ENCODE measurements around the gene SPINK6.

Gene SPINK6

DNA sequence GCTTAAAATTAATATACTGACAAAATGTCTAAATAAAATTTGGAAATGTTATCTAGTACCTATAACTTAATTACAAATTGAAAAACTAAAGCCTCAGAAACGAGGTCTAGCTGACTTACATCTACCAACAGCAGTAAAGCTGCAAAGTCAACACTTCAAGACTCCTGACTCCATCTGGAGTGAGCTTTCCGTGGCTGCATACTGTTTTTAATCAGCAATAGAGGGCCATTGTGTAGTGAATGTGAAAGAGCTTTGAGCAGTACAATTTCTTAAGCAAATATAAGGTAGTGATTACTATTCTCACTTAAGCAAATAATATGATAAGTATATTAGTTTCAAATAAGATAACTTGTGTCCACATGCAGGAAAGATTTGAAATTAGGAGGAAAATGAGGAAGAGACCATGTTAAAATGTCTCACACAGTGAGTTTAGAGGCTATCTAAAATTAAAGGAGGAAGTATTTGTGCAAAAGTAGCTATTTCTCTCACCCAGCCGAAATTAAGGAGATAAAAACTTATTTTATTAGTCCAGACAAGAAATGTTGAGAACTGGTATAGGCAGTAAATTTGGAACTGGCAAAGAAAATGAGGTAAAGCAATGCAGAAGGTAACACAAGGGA, 6.4 kb downstream of the SPINK6 start:
- TF ChIP-seq, protein P1, sequence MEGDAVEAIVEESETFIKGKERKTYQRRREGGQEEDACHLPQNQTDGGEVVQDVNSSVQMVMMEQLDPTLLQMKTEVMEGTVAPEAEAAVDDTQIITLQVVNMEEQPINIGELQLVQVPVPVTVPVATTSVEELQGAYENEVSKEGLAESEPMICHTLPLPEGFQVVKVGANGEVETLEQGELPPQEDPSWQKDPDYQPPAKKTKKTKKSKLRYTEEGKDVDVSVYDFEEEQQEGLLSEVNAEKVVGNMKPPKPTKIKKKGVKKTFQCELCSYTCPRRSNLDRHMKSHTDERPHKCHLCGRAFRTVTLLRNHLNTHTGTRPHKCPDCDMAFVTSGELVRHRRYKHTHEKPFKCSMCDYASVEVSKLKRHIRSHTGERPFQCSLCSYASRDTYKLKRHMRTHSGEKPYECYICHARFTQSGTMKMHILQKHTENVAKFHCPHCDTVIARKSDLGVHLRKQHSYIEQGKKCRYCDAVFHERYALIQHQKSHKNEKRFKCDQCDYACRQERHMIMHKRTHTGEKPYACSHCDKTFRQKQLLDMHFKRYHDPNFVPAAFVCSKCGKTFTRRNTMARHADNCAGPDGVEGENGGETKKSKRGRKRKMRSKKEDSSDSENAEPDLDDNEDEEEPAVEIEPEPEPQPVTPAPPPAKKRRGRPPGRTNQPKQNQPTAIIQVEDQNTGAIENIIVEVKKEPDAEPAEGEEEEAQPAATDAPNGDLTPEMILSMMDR (IDR thresholded peaks at IDR 0.05; ENCODE audit: control extremely low read depth, extremely low read depth, low read depth, missing control alignments) = no peak
- ChIA-PET POLR2A (no interaction called here), CTCF (interaction anchor here (1.4 kb wide), 1 partner anchor 8 kb away, joined by 3 read pairs; no protein-coding TSS in a partner anchor)
- no peak for DNase-seq (ENCODE audit: extremely low spot score)

DNA sequence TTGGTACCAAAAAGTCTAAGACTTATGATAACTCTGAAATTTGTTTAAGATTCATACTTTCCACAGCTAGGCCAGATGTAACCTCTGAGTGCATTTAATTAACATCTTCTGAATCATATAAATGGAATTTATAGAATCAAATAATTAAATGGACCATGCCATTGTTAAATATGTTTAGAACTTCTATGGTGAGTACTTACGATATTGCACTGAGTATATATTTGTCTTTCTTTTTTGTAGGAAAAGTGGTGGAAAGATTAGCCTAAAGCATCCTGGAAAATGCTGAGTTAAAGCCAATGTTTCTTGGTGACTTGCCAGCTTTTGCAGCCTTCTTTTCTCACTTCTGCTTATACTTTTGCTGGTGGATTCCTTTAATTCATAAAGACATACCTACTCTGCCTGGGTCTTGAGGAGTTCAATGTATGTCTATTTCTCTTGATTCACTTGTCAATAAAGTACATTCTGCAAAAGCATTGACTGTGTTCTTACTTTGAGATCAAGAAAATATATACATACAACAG, 11.9 kb downstream of the SPINK6 start:
- TF ChIP-seq, protein P1 (IDR thresholded peaks at IDR 0.05; ENCODE audit: control extremely low read depth, extremely low read depth, low read depth, missing control alignments) = no peak
- CTCF ChIA-PET = no interaction called here
- POLR2A ChIA-PET = no interaction called here
- no peak for DNase-seq (ENCODE audit: extremely low spot score)

DNA sequence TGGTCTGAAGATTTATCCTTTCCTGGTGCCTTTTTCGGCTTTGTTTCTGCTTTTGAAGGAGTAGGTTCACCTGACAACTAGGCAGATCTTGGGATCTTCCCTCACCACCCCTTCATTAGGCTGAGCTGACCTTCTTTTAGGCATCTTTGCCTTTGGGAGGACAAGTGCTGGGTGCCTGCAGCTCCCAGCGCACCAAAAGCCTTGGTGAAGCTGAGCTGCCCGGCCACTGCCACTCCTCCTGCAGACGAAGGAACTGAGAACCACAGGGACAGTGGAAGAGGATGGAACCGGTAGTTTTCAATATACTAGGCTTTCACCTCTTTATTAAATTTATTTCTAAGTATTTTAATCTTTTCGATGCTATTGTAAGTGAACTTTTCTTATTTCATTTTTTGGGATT, 18.7 kb downstream of the SPINK6 start:
- TF ChIP-seq, protein P1 (IDR thresholded peaks at IDR 0.05; ENCODE audit: control extremely low read depth, extremely low read depth, low read depth, missing control alignments) = no peak
- CTCF ChIA-PET = interaction anchor here (1.0 to 1.4 kb wide), 2 partner anchors 10 to 23 kb away, joined by 3 to 4 read pairs; no protein-coding TSS in a partner anchor
- DNase-seq (ENCODE audit: extremely low spot score) = no peak
- POLR2A ChIA-PET = no interaction called here

DNA sequence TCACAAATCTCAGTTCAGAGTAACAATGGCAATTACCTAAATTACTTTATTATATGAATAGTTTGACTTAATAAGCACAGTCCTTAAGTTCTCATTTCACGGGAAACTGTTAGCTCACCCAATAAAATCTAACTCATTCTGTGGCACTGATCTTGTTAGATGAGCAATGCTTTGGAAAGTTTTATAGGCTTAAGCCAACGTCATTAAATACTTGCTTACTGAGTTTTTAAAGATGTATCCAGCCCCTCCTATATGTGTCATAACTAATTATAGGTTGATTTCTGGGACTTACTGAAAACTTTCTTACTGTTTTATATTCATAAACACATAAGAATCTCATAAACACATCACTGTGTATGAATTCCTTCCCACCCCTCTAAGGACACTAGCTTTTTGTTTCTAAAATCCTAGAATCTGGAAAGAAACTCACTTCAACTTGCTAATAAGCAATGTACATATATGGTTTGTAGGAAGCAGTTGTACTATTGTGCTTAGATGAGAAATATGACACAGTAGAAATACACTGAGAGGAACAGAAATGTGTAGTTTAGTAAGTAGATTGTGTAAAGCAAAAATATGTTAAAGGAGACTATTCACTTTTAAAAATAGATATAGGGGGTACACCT, 21.4 kb downstream of the SPINK6 start:
- CTCF ChIA-PET = interaction anchor here (0.7 kb wide), 1 partner anchor 107 kb away, joined by 3 read pairs; no protein-coding TSS in a partner anchor
- TF ChIP-seq, protein P1 (IDR thresholded peaks at IDR 0.05; ENCODE audit: control extremely low read depth, extremely low read depth, low read depth, missing control alignments) = no peak

DNA sequence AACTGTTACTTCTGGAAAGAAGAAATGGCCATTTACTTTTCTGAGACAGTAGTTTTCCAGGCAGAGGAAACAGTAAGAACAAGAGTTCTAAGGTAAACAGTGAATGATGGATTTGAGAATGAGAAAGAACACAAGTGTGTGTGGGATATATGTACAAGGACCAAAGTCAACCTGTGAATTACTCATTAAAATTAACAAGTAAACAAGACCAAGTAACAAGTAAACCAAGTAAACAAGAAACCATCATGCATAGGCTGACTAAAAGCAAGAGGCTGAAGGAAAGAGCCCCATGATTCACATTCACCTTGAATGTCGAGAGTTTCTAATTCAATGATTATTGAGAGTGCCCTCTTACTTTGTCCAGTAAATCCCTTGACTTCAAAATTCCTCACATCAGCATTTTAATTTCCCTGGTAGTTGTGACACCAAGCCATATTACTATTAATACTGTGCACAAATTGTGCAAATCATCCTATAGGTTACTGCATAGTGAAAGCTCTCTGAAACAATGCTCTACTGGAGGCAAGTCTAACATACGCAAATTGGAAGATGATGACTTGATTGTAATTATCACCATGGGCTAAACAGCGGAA, 25.6 kb downstream of the SPINK6 start:
- ChIA-PET POLR2A (no interaction called here), CTCF (no interaction called here)
- DNase-seq (ENCODE audit: extremely low spot score) = no peak
- TF ChIP-seq, protein P1 (IDR thresholded peaks at IDR 0.05; ENCODE audit: control extremely low read depth, extremely low read depth, low read depth, missing control alignments) = no peak

More for the DNA sequence above, 21.4 kb downstream of the SPINK6 start:
- no peak for DNase-seq (ENCODE audit: extremely low spot score)
- POLR2A ChIA-PET = no interaction called here

DNA sequence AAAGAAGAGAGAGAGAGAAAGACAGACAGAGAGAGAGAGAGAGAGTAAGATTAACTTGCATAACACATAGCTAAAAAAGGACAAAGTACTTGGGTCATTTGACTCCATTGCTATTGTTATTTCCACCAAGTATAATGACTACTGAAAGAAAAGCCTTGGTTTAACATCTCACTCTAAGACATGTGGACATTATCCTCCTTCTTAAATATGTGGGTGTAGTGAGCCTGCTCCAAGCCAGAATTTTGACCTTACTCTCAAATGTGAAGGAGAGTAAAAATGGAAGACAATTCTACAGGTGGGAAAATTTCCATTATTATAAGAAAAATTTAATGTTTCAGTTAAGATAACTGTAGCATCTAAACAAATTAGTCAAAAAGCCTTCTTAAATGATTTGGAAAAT, 27.0 kb downstream of the SPINK6 start:
- CTCF ChIA-PET = no interaction called here
- no peak for DNase-seq (ENCODE audit: extremely low spot score)
- POLR2A ChIA-PET = no interaction called here
- TF ChIP-seq, protein P1 (IDR thresholded peaks at IDR 0.05; ENCODE audit: control extremely low read depth, extremely low read depth, low read depth, missing control alignments) = no peak
